Kidney (tissue), 14 donors: ENCODE data around the gene ABTB2. TPM values are rescaled to one million over a fixed set of nuclear protein-coding genes. Genes with fewer than 3 reads are reported as not detected.
A peak's percentile ranks its signal among the peaks of the same experiment; 100 is the strongest.

Experiments
- DNase-seq, 5 donors: peaks; one replicate each; pipeline ENCODE4 v3.0.0-alpha.2; 2013 to 2020
- FAIRE-seq: peaks from 2 replicates; lab custom pipeline; 2012; peaks lifted over from hg19 to GRCh38; lab: Jason Lieb, UNC
- H3K27ac ChIP-seq, 2 donors: one replicate each; pipeline ENCODE4 v1.7.0; 2013; ENCODE audit warnings: low read depth in 2 of 2, low read length in 2 of 2, inconsistent platforms in 1 of 2
- H3K27me3 ChIP-seq: one replicate; pipeline ENCODE4 v1.7.1; 2013; ENCODE audit warnings: low read length, inconsistent platforms; ENCODE audit not compliant: control insufficient read depth, insufficient read depth
- H3K36me3 ChIP-seq, 3 donors: one replicate each; pipeline versions ENCODE4 v1.7.0 to v1.7.1; 2013; ENCODE audit warnings: low read length in 3 of 3, control low read depth in 1 of 3, inconsistent platforms in 1 of 3; ENCODE audit not compliant: insufficient read depth in 3 of 3, control insufficient read depth in 2 of 3
- H3K4me1 ChIP-seq, 3 donors: one replicate each; pipeline versions ENCODE4 v1.7.0 to v1.7.1; 2013; ENCODE audit warnings: low read length in 3 of 3, inconsistent platforms in 1 of 3, low read depth in 1 of 3; ENCODE audit not compliant: control insufficient read depth in 2 of 3, insufficient read depth in 2 of 3
- H3K4me3 ChIP-seq, 3 donors: one replicate each; pipeline versions ENCODE4 v1.7.0 to v1.8.1; 2013; ENCODE audit warnings: low read length in 3 of 3, control low read depth in 1 of 3, inconsistent platforms in 1 of 3
- H3K9ac ChIP-seq, 3 donors: one replicate each; pipeline versions ENCODE4 v1.7.0 to v1.7.1; 2013; ENCODE audit warnings: low read length in 3 of 3, control low read depth in 1 of 3, inconsistent platforms in 1 of 3
- H3K9me3 ChIP-seq, 3 donors: one replicate each; pipeline versions ENCODE4 v1.7.0 to v1.7.1; 2013; ENCODE audit warnings: low read length in 3 of 3, control low read depth in 1 of 3, inconsistent platforms in 1 of 3; ENCODE audit not compliant: control insufficient read depth in 2 of 3, insufficient read depth in 1 of 3
- CTCF ChIP-seq: IDR thresholded peaks from 3 replicates; pipeline ENCODE4 v1.5.1; 2012; ENCODE audit warnings: mild to moderate bottlenecking, moderate library complexity, borderline replicate concordance; ENCODE audit not compliant: insufficient read depth; ENCODE audit errors: extremely low read depth
- intact Hi-C: fragments of 100-400 bp; cut with DNase I; formaldehyde crosslinking; loops from one replicate; pipeline ENCODE4 v1.11.1; 2022
- polyA plus RNA-seq: library from polyadenylated mRNA; stranded (reverse); fragments of 350-450 nt; fragmentation: Illumina TruSeq; extraction: RNeasy Lipid Tissue Mini Kit (QIAGEN cat#74804); gene quantifications from one replicate; pipeline ENCODE4 v1.2.3, GENCODE V29; 2014; ENCODE audit warnings: low read depth, low replicate concordance; ENCODE audit not compliant: insufficient read depth
- total RNA-seq: library from RNA; stranded (reverse); fragmentation: NEBNext Ultra II Directional; extraction: Animal tissue kit (Norgen Biotek cat#: 25700); gene quantifications from one replicate; pipeline ENCODE4 v1.2.1, GENCODE V29; 2021
- donor health status: control.
- donor health status: control.
- donor health status: control.
- donor health status: control.
- donor health status: control.
- donor health status: DM: yes; HTN: yes; CAD: no.
- donor health status: Normal renal cell carcinoma (clear cell type).

Gene ABTB2
- total and polyA plus RNA-seq, 2 donors from 2014 or later: 7.6 to 22.1 TPM

- no peaks in the 10 kb centered on the region for H3K27me3 ChIP-seq
- intact Hi-C loops: no loop called here
- no peaks in the 10 kb centered on the region for H3K9me3 ChIP-seq
- H3K4me1 ChIP-seq: peaks cover 0 to 25% (median 18%) of the 10 kb centered on the region in 3 donors
- DNase-seq: no peak
- H3K4me3 ChIP-seq: no peak overlapping the region
- no peak overlapping the region for H3K9ac ChIP-seq
- H3K27ac ChIP-seq: peak overlapping the region in 1 of 2 donors; percentile 26
- no peak for FAIRE-seq
- TF ChIP-seq CTCF: no peak
- no peaks in the 10 kb centered on the region for H3K36me3 ChIP-seq
These were observed 42.4 kb downstream of the ABTB2 start for GRCh38 chr11:34315394-34315793.

GRCh38 chr11:34314936-34315335 lies 42.9 kb downstream of the ABTB2 start:
- H3K9ac ChIP-seq: no peak overlapping the region
- no peak overlapping the region for H3K4me3 ChIP-seq
- peaks cover 0 to 23% (median 22%) of the 10 kb centered on the region in 3 donors for H3K4me1 ChIP-seq
- peak in 1 of 5 donors; percentile 29 for DNase-seq
- no peak for TF ChIP-seq CTCF
- FAIRE-seq: no peak
- intact Hi-C loops: no loop called here
- peak overlapping the region in 1 of 2 donors; percentile 26 for H3K27ac ChIP-seq
- no peaks in the 10 kb centered on the region for H3K27me3 ChIP-seq
- H3K36me3 ChIP-seq: no peaks in the 10 kb centered on the region
- H3K9me3 ChIP-seq: no peaks in the 10 kb centered on the region

- no peak for TF ChIP-seq CTCF
- no peaks in the 10 kb centered on the region for H3K9me3 ChIP-seq
- FAIRE-seq (no peak), DNase-seq (no peak)
- intact Hi-C loops: no loop called here
- no peak overlapping the region for H3K27ac ChIP-seq
- no peaks in the 10 kb centered on the region for H3K36me3 ChIP-seq
- no peak overlapping the region for H3K4me3 ChIP-seq
- no peak overlapping the region for H3K9ac ChIP-seq
- no peaks in the 10 kb centered on the region for H3K27me3 ChIP-seq
- H3K4me1 ChIP-seq: peaks cover 0 to 22% (median 17%) of the 10 kb centered on the region in 3 donors
These were observed 43.6 kb downstream of the ABTB2 start for GRCh38 chr11:34314176-34314575.

GRCh38 chr11:34313099-34313517 lies 44.7 kb downstream of the ABTB2 start:
- intact Hi-C loops: no loop called here
- no peak for DNase-seq

More at GRCh38 chr11:34313099-34313517, 44.7 kb downstream of the ABTB2 start:
- no peak overlapping the region for H3K4me3 ChIP-seq
- H3K9me3 ChIP-seq: no peaks in the 10 kb centered on the region
- no peak overlapping the region for H3K27ac ChIP-seq
- no peaks in the 10 kb centered on the region for H3K36me3 ChIP-seq
- H3K4me1 ChIP-seq: peaks cover 0 to 19% (median 9%) of the 10 kb centered on the region in 3 donors
- FAIRE-seq: no peak
- no peak overlapping the region for H3K9ac ChIP-seq
- TF ChIP-seq CTCF: no peak
- no peaks in the 10 kb centered on the region for H3K27me3 ChIP-seq
